H1 (cell line): ENCODE results near the gene LSM4. TPM values are rescaled to one million over a fixed set of nuclear protein-coding genes. Genes with fewer than 3 reads are reported as not detected.

Experiments
- CTCF ChIA-PET: fragments of 300-600 bp; sonication (Branson Sonifier 250); formaldehyde crosslinking; loops from one replicate; lab custom pipeline; 2021; ENCODE audit not compliant: partially characterized antibody; lab: Charles Lee
- POLR2A ChIA-PET: fragments of 300-600 bp; sonication (Branson Sonifier 250); formaldehyde crosslinking; loops from one replicate; lab custom pipeline; 2021; ENCODE audit warnings: inconsistent platforms; ENCODE audit not compliant: partially characterized antibody; lab: Charles Lee
- DNase-seq, 2 experiments: peaks; one replicate each; pipeline versions ENCODE4 v3.0.0 to v3.0.0-alpha.2; 2010 to 2022; ENCODE audit warnings: low spot score in 2 of 2, low read depth in 1 of 2, mixed read lengths in 1 of 2
- FAIRE-seq: peaks from 2 replicates; lab custom pipeline; 2011; peaks lifted over from hg19 to GRCh38; lab: Jason Lieb, UNC
- H2AFZ ChIP-seq: 2 replicates; pipeline ENCODE4 v1.8.1; 2012; ENCODE audit warnings: low read length, inconsistent platforms
- H2AK5ac ChIP-seq: 2 replicates; pipeline ENCODE4 v1.6.1; 2013; ENCODE audit warnings: low read depth, low read length
- H2BK120ac ChIP-seq: replicated peaks from 2 replicates; pipeline ENCODE3; 2013; ENCODE audit warnings: low read depth, low read length, inconsistent platforms
- H2BK12ac ChIP-seq: 2 replicates; pipeline ENCODE4 v1.6.1; 2013; ENCODE audit warnings: low read depth, low read length
- H2BK15ac ChIP-seq: 2 replicates; pipeline ENCODE4 v1.6.1; 2013; ENCODE audit warnings: low read length
- H2BK20ac ChIP-seq: 2 replicates; pipeline ENCODE4 v1.6.1; 2013; ENCODE audit warnings: low read length
- H2BK5ac ChIP-seq: 2 replicates; pipeline ENCODE4 v1.6.1; 2013; ENCODE audit warnings: low read depth, low read length
- H3K14ac ChIP-seq: 2 replicates; pipeline ENCODE4 v1.6.1; 2013; ENCODE audit warnings: inconsistent platforms; ENCODE audit not compliant: insufficient read length
- H3K18ac ChIP-seq: 2 replicates; pipeline ENCODE4 v1.6.1; 2013; ENCODE audit warnings: low read length; ENCODE audit errors: extremely low read depth
- H3K23ac ChIP-seq: 2 replicates; pipeline ENCODE4 v1.6.1; 2013; ENCODE audit warnings: inconsistent platforms; ENCODE audit not compliant: insufficient read length
- H3K23me2 ChIP-seq: 2 replicates; pipeline ENCODE4 v1.6.1; 2013; ENCODE audit warnings: low read depth, low read length
- H3K27ac ChIP-seq: 2 replicates; pipeline ENCODE4 v1.6.1; 2011; ENCODE audit warnings: low read depth, low read length, inconsistent platforms
- H3K27me3 ChIP-seq, 4 experiments: replicated peaks in 1 of 4; 1 replicate in 1 of 4; 2 replicates in 3 of 4; pipeline versions ENCODE4 v1.6.1 to v1.8.1; 2011 to 2013; ENCODE audit warnings: low read length in 3 of 4, mild to moderate bottlenecking in 3 of 4, inconsistent platforms in 2 of 4, mixed read lengths in 2 of 4, moderate library complexity in 1 of 4; ENCODE audit not compliant: control insufficient read depth in 3 of 4, insufficient read depth in 3 of 4; ENCODE audit errors: extremely low read depth in 1 of 4
- H3K36me3 ChIP-seq, 4 experiments: 2 replicates each; pipeline versions ENCODE4 v1.6.1 to v1.8.1; 2011 to 2013; ENCODE audit warnings: mild to moderate bottlenecking in 4 of 4, low read length in 3 of 4, moderate library complexity in 2 of 4, control low read depth in 1 of 4, inconsistent platforms in 1 of 4; ENCODE audit not compliant: insufficient read depth in 4 of 4, control insufficient read depth in 2 of 4
- H3K4ac ChIP-seq: replicated peaks from 2 replicates; pipeline ENCODE3; 2013; ENCODE audit warnings: low read length, low read depth, mixed read lengths, inconsistent platforms; ENCODE audit not compliant: insufficient read length
- H3K4me1 ChIP-seq, 4 experiments: replicated peaks in 1 of 4; 1 replicate in 1 of 4; 2 replicates in 3 of 4; pipeline versions ENCODE4 v1.6.1 to v1.8.1; 2011 to 2013; ENCODE audit warnings: low read length in 3 of 4, inconsistent platforms in 2 of 4, mixed read lengths in 1 of 4; ENCODE audit not compliant: insufficient read depth in 4 of 4, control insufficient read depth in 3 of 4
- H3K4me2 ChIP-seq, 2 experiments: 2 replicates each; pipeline versions ENCODE4 v1.6.1 to v1.8.1; 2011 to 2013; ENCODE audit warnings: low read depth in 2 of 2, low read length in 2 of 2, control low read depth in 1 of 2, inconsistent platforms in 1 of 2, mild to moderate bottlenecking in 1 of 2; ENCODE audit not compliant: insufficient read depth in 1 of 2
- H3K4me3 ChIP-seq, 4 experiments: fragments of 200-600, 300-600 bp in 1 of 4; sonication (generic), shearing (Covaris generic), sonication (Bioruptor Twin) in 1 of 4; 2 replicates each; pipeline versions ENCODE4 v1.5.1 to v1.8.1; 2011 to 2016; ENCODE audit warnings: low read length in 4 of 4, low read depth in 3 of 4, control low read depth in 2 of 4, inconsistent platforms in 2 of 4, mild to moderate bottlenecking in 2 of 4, mixed read lengths in 1 of 4, moderate library complexity in 1 of 4; ENCODE audit not compliant: insufficient read depth in 2 of 4; ENCODE audit errors: extremely low read depth in 1 of 4
- H3K56ac ChIP-seq: replicated peaks from 2 replicates; pipeline ENCODE3; 2013; ENCODE audit warnings: low read depth, mild to moderate bottlenecking, mixed read lengths, low read length, inconsistent platforms; ENCODE audit not compliant: insufficient read length
- H3K79me1 ChIP-seq: 2 replicates; pipeline ENCODE4 v1.6.1; 2013; ENCODE audit warnings: low read depth, low read length, control low read depth
- H3K79me2 ChIP-seq, 2 experiments: 2 replicates each; pipeline versions ENCODE4 v1.6.1 to v1.8.1; 2012 to 2013; ENCODE audit warnings: low read length in 2 of 2, mild to moderate bottlenecking in 2 of 2, inconsistent platforms in 1 of 2; ENCODE audit not compliant: insufficient read depth in 2 of 2, control insufficient read depth in 1 of 2
- H3K9ac ChIP-seq, 4 experiments: replicated peaks in 1 of 4; 1 replicate in 1 of 4; 2 replicates in 3 of 4; pipeline versions ENCODE4 v1.6.1 to v1.8.1; 2011 to 2013; ENCODE audit warnings: low read depth in 3 of 4, low read length in 3 of 4, control low read depth in 2 of 4, mild to moderate bottlenecking in 2 of 4, moderate library complexity in 2 of 4, inconsistent platforms in 1 of 4; ENCODE audit errors: extremely low read depth in 1 of 4
- H3K9me3 ChIP-seq, 2 experiments: 2 replicates each; pipeline versions ENCODE4 v1.6.1 to v1.8.1; 2012 to 2013; ENCODE audit warnings: mild to moderate bottlenecking in 2 of 2, moderate library complexity in 2 of 2, control low read depth in 1 of 2, inconsistent platforms in 1 of 2, low read depth in 1 of 2, low read length in 1 of 2, mixed read lengths in 1 of 2; ENCODE audit not compliant: insufficient read depth in 2 of 2
- H4K20me1 ChIP-seq, 2 experiments: replicated peaks in 1 of 2; 2 replicates each; pipeline versions ENCODE3 to v1.8.1; 2011 to 2013; ENCODE audit warnings: inconsistent platforms in 2 of 2, low read length in 2 of 2, mild to moderate bottlenecking in 1 of 2; ENCODE audit not compliant: insufficient read depth in 2 of 2, control insufficient read depth in 1 of 2
- H4K5ac ChIP-seq: 2 replicates; pipeline ENCODE4 v1.6.1; 2013; ENCODE audit warnings: low read length, low read depth, mixed read lengths, inconsistent platforms; ENCODE audit not compliant: insufficient read length
- H4K8ac ChIP-seq: 2 replicates; pipeline ENCODE4 v1.8.0; 2013; ENCODE audit warnings: mild to moderate bottlenecking, moderate library complexity, low read length, inconsistent platforms; ENCODE audit not compliant: insufficient read depth; ENCODE audit errors: extremely low read depth
- H4K91ac ChIP-seq: replicated peaks from 2 replicates; pipeline ENCODE3; 2013; ENCODE audit warnings: low read length, mixed read lengths, inconsistent platforms; ENCODE audit not compliant: insufficient read length
- BACH1 ChIP-seq: IDR thresholded peaks from 2 replicates; pipeline ENCODE4 v1.6.1; 2012; ENCODE audit warnings: low read length, improper control_type of control experiment
- KDM1A ChIP-seq: fragments of 200-600, 300-600 bp; sonication (generic); IDR thresholded peaks from 2 replicates; pipeline ENCODE4 v1.7.1; 2016; ENCODE audit warnings: mild to moderate bottlenecking, low read length, borderline replicate concordance
- YY1 ChIP-seq: IDR thresholded peaks from 2 replicates; pipeline ENCODE4 v1.6.1; 2011; ENCODE audit warnings: low read depth, mild to moderate bottlenecking, low read length
- WGBS, 2 experiments: shearing (Covaris generic) in 1 of 2; methylation state at CpG; one replicate each; pipeline versions ENCODE4 v1.1.6 to v1.1.7; 2013 to 2015; ENCODE audit warnings: low lambda C conversion rate in 2 of 2, mixed read lengths in 2 of 2, inconsistent platforms in 1 of 2, low coverage in 1 of 2, missing lambda C conversion rate in 1 of 2; ENCODE audit not compliant: insufficient replicate concordance in 2 of 2, insufficient coverage in 1 of 2, insufficient read length in 1 of 2; ENCODE audit errors: extremely low coverage in 1 of 2, missing lambda C conversion rate in 1 of 2; 5-methylcytosine and 5-hydroxymethylcytosine counted together
- polyA plus RNA-seq, 7 experiments: library from polyadenylated mRNA; depleted of rRNA in 3 of 7; stranded (reverse) in 5 of 7; unstranded in 2 of 7; fragments of >200 nt in 5 of 7; fragments of 200-250 nt in 2 of 7; gene quantifications; 1 replicate in 5 of 7; 2 replicates in 1 of 7; 4 replicates in 1 of 7; pipeline versions ENCODE4 v1.2.1 to v1.2.3, GENCODE V29; 2011 to 2013; ENCODE audit warnings: missing spikeins in 2 of 7, mixed read lengths in 2 of 7
- total RNA-seq: library from RNA; stranded (reverse); fragmentation: NEBNext Ultra II Directional; extraction: Animal tissue kit (Norgen Biotek cat#: 25700); gene quantifications from 2 replicates; pipeline ENCODE4 v1.2.1, GENCODE V29; 2021

LSM4 gene
- total and polyA plus RNA-seq, 2 of the 8 experiments (the other 6 are each of a cell fraction or from before 2014, with no cell fraction given): 302 to 319 TPM

DNA sequence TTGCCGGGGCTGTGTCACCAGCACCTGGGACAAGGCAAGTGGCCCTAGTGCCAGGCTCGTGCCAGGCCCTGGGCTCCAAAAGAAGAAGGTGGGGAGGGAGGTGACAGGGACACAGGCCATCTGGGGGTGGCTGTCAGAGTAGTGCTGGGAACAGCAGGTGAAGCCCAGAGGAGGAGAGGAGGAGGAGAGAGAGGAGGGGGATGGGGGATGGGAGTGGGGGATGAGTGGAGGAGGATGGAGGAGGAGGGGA, 18.7 kb downstream of the LSM4 start:
- Histone ChIP-seq H4K20me1 (no peaks in the 10 kb centered on the region), H2BK120ac (no peak overlapping the region), H2AFZ (no peak overlapping the region), H3K27ac (no peak overlapping the region), H3K9ac (no peak overlapping the region), H3K9me3 (no peaks in the 10 kb centered on the region), H4K5ac (peak overlapping the region; percentile 80), H3K23ac (no peak overlapping the region), H2BK5ac (peak overlapping the region; percentile 36; the same call in 1 of the 2 replicates), H4K91ac (peak overlapping the region; percentile 97), H2BK15ac (peak overlapping the region; percentile 97; the same call in 1 of the 2 replicates), H3K36me3 (peaks cover 3 to 28% (median 12%) of the 10 kb centered on the region in 4 experiments), H3K18ac (peak overlapping the region; percentile 60), H3K27me3 (no peaks in the 10 kb centered on the region), H3K14ac (no peak overlapping the region), H3K4ac (peak overlapping the region; percentile 99), H2BK12ac (0 out of 2 replicates have a peak overlapping the region, but pooled peaks have one; percentile 27), H3K56ac (no peak overlapping the region), H3K23me2 (peaks cover 5% of the 10 kb centered on the region; the same call in 1 of the 2 replicates), H2AK5ac (no peak overlapping the region), H3K4me2 (peak overlapping the region; percentile 33 to 63), H4K8ac (no peak overlapping the region), H3K79me1 (no peaks in the 10 kb centered on the region; the same call in 1 of the 2 replicates), H3K4me1 (peaks cover 0 to 25% (median 10%) of the 10 kb centered on the region in 4 experiments; a peak in 6 of 7 replicates), H3K4me3 (peak overlapping the region in 1 of 4 experiments; percentile 49; a peak in 2 of 8 replicates), H3K79me2 (no peaks in the 10 kb centered on the region), H2BK20ac (peak overlapping the region; percentile 61; the same call in 1 of the 2 replicates)
- DNase-seq (no peak), FAIRE-seq (no peak)
- ChIA-PET CTCF (interaction anchor here (1.1 to 5.3 kb wide), 4 partner anchors 17 to 62 kb away, joined by 3 to 48 read pairs (median 17); partner anchors contain the start of genes JUND and LSM4), POLR2A (interaction anchor here (0.7 to 10.4 kb wide), 11 partner anchors 12 to 115 kb away, joined by 3 to 141 read pairs (median 4); partner anchors contain the start of genes JUND, LSM4 and SSBP4)
- TF ChIP-seq BACH1 (no peak), YY1 (0 out of 2 replicates have a peak, but pooled peaks have one; percentile 39), KDM1A (peak; percentile 89; the same call in 1 of the 2 replicates)
- 11% methylated on average over 2 of the region's 2 CpGs; no CpG with 5 or more reads in 1 of the 2 experiments for WGBS, 2 experiments
